HG02763 (cell line): ENCODE measurements around the gene WAPL.

Source experiments
- ATAC-seq: cut with Tn5 transposase; IDR thresholded peaks from one replicate; pipeline ENCODE4 v1.9.1; 2021; ENCODE audit warnings: mild to moderate bottlenecking, moderate library complexity; ENCODE audit not compliant: unreplicated experiment

Gene WAPL

DNA sequence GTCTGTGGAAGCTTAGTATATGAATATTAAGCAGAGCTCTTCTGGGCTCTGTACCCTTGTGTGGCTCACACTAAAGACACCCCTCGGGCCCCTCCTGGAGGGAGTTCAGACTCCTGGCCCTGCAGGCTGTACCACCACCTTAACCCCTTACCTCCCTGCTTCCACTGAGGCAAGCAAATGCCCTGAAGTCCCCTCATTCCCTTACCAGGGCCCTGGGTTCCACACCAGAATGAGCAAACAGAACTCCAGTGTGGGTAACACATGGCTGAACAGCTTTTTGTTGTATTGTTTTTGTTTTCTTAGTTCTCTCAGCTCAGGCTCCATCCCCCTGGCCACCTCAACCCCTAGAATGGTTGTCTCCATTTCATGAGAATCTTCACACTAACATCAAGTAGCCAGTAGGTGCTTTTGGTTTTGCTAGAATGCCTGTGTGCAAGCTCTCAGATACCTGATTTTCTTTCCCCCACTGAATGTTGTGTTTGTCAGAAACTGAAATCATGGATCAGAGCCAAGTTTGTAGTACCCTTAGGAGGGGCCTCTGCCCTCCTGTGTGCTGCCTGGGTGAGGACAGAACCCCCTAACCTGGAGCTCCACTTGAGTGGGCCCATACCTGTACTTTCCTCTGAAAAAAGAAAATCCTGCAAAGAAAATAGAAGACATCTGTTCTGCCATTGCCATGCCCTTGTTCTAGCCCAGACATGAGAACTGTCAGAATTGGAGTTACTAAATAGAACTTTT lies 2.8 kb upstream of the WAPL start:
- no peak for ATAC-seq

DNA sequence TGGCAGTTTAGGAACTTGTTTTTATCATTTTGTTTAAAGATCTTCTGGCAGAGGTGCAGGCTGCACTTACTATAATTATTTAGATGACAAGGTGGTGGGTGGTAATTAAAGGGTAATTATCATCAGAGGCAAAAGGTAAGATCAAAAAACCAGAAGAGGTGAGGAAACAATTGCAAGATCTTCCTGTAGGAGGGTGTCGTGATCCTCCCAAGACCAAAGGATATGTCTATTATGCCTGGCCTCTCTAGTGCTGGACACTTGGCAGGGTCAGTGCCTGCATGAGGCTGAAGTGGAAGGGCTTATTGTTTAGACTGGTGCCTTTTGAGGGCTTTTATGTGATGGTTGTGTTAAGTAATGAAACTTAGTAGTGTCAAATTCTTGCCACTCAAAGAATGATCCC lies 1.8 kb upstream of the WAPL start:
- no peak for ATAC-seq

DNA sequence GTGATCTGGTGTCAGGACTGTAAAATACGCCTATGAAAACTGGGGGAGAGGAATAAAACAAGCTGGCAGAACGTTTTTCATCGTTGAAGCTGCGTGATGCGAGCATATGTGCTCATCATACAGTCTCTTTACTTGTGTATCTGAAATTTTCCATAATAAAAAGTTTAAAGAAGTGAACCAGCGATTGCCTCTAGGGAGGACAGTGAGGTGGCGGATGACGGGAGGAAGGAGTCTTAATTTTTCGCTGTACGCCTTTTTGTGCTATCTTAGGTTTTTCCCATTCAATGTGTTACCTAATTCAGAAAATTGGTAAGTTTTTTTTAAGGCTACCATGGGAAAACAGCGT lies 891 bp upstream of the WAPL start:
- ATAC-seq = no peak

DNA sequence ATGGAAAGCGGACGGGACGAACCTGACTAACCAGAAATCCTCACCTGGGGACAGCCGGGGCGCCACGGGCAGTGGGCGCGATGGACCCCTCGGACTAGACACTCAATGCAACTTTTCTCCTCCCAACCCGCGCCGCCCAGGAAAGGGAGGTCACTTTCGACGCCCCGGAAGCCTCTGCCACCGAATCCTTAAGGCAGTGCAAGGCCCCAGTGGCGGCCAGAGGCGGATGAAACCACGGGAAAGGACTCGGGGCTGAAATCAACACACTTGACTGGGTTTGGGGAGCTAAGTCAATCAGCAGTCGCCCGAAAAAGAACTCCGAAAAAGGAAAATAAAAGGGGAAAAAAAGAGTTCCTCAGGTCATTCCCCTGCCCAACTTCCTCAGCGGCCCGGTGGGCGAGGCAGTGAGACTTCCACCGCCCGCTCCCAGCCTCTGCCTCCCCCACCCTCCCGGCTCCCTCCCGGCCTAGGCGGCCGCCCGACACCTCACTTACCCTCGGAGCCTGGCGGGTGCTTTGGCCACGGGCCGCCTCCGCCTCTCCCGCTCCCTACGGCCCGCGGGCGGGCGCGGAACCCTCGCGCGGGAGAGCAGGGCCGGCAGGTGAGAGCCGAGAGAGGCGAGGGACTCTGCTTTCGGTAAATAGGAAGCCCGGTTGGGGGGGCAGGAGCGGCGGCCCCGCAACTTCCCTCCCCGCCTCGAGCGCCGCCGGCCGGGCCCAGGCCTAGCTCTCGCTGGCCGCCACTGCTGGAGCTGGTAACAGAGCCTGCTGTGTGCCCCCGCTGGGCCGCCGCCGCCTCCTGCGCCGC lies 518 bp downstream of the WAPL start:
- peak; percentile 6 for ATAC-seq

GRCh38 chr10:86518781-86519180 lies 2.8 kb downstream of the WAPL start:
- ATAC-seq = no peak

- no peak for ATAC-seq
Observed at GRCh38 chr10:86512137-86512536, 9.5 kb downstream of the WAPL start.

DNA sequence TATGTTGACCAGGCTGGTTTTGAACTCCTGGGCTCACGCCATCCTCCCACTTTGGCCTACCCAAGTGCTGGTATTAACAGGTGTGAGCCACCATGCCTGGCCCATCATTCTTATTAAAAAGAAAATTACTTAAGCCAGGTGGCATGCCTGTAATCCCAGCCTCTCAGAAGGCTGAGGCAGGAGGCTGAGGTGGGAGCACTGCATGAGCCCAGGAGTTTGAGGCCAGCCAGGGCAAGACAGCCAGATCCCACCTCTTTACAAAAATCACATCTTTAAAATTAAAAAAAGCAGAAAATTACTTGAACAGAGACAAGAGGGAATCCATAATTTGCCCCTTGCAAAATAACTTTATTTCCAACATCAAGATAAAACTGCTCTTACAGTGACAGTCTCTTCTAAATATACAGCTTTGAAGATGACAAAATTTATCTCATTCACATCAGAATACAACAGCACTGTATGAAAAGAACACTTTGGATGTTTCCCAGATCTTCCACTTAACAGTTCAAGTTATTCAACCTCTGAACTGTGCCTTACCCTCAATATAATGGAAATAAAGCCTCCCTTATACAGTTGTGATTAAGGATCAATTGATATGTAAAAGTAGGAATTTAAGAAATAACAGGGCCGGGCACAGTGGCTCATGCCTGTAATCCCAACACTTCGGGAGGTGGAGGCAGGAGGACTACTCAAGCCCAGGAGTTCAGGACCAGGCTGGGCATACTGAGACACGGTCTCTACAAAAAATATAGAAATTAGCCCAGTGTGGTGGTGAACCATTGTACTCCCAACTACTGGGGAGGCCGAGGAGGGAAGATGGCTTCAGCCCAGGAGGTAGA lies 10.3 kb downstream of the WAPL start:
- no peak for ATAC-seq

DNA sequence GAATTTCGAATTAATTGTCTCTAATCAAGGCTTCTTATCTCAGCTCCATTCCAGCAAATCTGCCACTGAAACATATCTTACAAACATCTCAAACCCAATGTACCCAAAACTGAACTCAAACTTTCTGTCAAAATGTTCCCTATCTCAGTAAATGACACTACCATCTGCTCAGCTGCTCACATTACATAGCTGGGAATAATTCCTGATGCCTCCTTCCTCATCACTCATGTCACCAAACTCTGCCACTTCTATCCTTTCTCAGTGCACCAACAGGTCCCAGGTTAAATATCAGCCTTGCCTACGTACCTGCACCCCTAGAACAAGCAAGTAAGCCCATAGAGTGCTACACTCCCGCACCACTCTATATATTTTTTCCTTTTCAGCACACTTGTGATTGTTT lies 12.4 kb downstream of the WAPL start:
- ATAC-seq = no peak

GRCh38 chr10:86508217-86508616 lies 13.4 kb downstream of the WAPL start:
- ATAC-seq = no peak

DNA sequence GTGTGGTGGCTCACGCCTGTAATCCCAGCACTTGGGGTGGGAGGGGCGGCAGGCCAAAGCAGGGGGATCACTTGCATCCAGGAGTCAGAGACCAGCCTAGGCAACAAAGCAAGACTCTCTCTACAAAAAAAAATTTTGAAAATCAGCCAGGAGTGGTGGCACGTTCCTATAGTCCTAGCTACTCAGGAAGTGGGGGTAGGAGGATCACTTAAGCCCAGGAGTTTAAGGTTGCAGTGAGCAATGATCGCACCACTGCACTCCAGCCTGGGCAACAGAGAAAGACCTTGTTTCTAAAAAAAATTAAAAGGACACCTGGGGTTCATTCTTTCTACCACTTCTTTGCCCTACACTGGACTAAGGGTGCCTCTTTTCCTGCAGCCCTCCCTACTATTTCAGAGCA lies 15.1 kb downstream of the WAPL start:
- no peak for ATAC-seq

DNA sequence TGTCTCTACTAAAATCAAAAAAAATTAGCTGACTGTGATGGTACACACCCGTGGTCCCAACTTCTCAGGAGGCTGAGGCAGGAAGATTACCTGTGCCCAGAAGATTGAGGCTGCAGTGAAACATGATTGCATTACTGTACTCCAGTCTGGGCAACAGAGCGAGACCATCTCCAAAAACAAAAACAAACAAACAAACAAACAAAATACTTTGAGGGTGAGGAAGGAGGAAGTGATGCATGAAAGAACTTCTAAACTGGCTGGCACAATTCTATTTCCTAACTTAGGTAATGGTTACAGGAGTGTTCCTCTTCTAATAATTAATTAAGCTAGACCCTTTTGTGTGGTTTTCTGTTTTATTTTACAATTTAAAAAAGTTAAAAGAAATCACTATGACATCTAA lies 15.5 kb downstream of the WAPL start:
- ATAC-seq = no peak

DNA sequence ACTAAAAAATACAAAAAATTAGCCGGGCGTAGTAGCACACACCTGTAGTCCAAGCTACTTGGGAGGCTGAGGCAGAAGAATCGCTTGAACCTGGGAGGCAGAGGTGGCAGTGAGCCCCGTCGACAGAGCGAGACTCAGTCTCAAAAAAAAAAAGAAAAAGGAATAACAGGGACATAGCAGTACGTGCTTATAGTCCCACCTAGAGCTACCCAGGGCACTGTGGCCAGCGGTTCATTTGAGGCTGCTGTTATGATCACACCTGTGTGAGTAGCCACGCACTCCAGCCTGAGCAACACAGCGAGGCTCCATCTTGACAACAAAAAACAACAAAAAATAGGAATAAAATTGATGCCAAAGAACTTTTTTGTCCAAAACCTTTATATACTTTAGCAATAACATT lies 17.1 kb downstream of the WAPL start:
- no peak for ATAC-seq

DNA sequence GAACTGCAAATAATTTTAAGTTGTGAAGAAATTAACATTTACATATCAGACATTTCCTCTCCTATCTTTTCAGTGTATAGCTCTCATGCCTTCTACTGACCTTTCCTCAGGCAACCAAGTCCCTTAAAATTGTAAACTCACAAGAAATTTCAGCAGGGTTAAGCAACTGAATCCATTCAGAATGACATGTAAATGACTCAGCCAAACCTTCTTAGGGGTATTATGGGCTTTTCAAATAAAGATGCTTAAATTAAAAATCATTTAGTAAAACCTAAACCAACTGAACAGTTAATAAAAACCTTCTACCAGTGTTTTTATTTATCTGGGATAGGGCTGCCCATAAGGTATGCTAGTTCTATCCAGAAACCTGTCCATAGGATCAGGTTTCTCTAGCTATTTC lies 20.7 kb downstream of the WAPL start:
- ATAC-seq = no peak

DNA sequence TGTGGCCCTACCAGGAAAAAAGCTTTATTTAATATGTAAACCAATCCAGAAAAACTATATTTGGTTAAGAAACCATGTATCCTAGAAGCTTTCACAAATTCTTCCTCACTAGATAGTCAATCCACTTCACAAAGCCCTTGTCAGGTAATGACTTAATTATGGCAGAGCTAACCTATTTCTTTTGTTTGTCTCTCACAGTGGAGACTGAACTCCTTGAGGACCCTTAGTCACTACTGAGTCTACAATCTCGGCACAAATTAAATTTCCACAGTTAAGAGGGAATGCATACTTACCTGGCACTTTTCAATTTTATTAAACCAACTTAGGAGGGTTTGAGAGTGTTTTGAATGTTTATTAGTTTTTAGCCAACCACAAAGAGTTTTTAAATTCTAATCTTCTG lies 23.0 kb downstream of the WAPL start:
- no peak for ATAC-seq

DNA sequence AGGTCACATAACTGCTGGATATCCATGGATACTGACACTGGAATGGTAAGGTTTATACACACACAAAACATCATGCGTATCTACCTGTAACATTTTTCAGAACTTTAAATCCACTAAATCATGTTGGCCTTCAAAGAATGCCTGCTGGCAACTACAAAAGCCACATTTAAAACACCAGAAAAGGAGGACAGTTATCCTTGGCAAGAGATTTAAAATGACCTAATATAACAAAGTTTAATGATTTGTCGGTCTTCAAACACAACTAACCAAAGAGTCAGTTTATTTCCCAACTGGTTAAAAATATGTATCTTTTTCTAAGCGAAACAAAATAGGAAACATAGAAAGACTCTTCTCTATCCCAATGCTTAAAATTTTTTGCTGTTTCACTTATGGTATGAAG lies 24.0 kb downstream of the WAPL start:
- ATAC-seq = no peak

GRCh38 chr10:86489960-86490612 lies 31.5 kb downstream of the WAPL start:
- ATAC-seq = no peak

- ATAC-seq = no peak
Observed at GRCh38 chr10:86489071-86489810, 32.4 kb downstream of the WAPL start.

GRCh38 chr10:86486856-86487255 lies 34.7 kb downstream of the WAPL start:
- no peak for ATAC-seq

- no peak for ATAC-seq
Observed at GRCh38 chr10:86483664-86484063, 37.9 kb downstream of the WAPL start.

DNA sequence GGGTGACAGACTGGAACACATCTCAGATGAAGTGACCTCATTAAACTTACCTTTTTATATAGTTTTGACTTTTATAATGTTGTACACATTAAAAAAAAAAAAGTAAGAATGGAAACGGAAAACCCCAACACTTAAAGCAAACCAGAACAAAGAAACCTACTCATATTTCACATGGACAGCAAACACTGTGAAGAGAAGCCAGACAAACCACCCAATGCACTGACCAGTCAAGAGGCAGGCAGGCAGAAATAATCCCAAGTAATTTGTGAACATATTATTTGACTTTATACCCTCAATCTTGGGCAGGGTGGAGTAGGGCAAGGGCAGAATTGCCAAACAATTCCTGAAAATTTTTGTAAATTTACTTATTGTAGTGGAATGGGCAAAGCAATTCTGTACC lies 39.8 kb downstream of the WAPL start:
- no peak for ATAC-seq

GRCh38 chr10:86480571-86480970 lies 41.0 kb downstream of the WAPL start:
- ATAC-seq = no peak
